GM18520 (cell line): ENCODE measurements around the gene KCTD2.

Experiments
- ATAC-seq: cut with Tn5 transposase; IDR thresholded peaks from one replicate; pipeline ENCODE4 v1.9.1; 2021; ENCODE audit not compliant: unreplicated experiment

Gene KCTD2

GRCh38 chr17:75075597-75076336 is 28.7 kb downstream of the KCTD2 start:
- ATAC-seq = no peak

DNA sequence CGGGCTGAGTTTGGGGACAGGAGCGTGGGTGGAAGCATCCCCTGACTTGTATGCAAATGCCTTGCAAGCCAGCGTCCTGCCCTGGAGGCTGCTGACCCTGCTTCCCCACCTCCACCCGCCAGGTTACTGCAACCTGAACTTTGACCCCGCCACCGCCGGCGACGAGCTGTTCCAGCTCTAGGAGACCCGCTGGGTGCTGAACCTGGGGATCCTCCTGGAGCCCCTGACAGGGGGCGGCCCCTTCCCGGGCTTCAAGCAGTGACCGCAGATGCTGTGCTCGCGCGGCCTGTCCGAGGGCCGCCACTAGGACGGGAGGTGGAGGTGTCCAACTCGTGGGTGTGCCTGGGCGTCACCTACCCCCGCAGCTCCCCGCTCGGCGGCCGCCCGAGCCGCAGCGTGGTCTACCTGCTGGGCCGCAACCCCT is 30.1 kb downstream of the KCTD2 start:
- no peak for ATAC-seq

DNA sequence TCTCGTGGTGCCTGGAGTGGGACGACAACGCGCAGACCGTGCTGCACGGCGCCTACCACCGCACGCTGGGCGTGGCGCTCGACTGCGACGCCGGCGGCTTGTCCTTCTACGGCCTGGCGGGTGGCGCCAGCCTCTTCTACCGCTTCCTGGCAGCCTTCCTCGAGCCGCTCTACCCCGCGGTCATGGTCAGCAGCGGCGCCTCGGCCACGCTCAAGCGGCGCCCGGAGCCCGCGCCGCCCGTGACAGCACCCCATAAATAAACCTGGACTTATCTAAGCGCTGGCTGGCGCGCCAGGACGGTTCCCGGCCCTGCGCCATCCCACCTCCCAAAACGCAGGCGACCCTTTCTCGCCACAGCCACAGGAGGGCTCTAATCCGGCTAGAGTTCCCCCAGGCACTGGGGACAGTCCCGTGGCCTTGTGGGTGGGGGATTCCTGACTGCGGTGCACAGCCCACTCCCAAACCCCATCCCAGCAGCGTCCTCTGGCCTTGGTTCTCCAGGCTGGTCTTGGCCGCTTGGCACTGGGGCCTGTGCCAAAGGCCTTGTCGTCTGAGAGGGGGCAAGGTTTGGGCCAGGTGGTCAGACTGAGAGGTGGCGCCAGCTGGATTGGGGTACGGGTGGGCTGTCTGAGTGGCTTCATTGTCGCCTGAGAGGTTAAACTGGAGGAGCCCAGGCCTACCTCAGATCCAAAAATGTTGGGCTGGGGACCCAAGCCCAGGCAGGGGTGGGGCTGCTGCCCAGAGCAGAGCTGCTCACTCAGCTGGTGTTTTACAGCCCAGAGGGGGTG is 30.7 kb downstream of the KCTD2 start:
- peak; percentile 47 for ATAC-seq

- ATAC-seq = peak; percentile 14
Measured at GRCh38 chr17:75078284-75079022, 31.4 kb downstream of the KCTD2 start.

DNA sequence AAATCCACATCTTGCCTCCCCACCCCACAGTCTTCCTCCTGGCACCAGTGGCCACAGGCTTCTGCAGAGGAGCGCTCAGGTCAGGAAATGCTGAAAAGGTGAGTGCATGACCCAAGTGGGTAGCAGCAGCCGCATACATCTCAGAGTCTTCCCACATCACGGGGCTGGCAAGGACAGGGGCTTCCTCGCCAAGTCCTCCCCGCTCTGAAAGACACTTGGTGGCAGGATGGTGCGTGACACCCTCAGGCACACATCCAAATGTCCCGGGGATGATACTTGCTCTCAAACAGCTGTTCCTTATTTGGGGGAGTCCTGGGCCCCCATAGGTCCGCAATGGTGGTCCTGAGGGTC is 32.0 kb downstream of the KCTD2 start:
- ATAC-seq = no peak

GRCh38 chr17:75081611-75082540 is 34.9 kb downstream of the KCTD2 start:
- no peak for ATAC-seq

DNA sequence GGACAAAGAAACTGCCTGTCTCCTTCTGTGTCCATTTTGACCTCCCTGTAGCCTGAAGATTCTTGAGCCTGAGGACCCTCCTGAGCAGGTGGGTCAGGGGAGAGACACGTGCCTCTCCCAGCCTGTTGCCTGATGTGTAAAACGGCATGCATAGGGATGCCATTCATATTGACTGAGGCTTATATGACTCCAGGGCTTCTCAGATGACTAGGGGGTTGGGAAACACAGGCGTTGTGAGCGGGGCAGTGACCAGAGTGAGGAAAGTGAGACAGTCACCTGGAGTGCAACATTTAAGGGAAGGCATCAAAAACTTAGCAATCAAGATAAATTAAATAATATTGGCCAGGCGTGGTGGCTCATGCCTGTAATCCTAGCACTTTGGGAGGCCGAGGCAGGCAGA is 35.7 kb downstream of the KCTD2 start:
- ATAC-seq = no peak

GRCh38 chr17:75084039-75084660 is 37.1 kb downstream of the KCTD2 start:
- ATAC-seq = no peak

DNA sequence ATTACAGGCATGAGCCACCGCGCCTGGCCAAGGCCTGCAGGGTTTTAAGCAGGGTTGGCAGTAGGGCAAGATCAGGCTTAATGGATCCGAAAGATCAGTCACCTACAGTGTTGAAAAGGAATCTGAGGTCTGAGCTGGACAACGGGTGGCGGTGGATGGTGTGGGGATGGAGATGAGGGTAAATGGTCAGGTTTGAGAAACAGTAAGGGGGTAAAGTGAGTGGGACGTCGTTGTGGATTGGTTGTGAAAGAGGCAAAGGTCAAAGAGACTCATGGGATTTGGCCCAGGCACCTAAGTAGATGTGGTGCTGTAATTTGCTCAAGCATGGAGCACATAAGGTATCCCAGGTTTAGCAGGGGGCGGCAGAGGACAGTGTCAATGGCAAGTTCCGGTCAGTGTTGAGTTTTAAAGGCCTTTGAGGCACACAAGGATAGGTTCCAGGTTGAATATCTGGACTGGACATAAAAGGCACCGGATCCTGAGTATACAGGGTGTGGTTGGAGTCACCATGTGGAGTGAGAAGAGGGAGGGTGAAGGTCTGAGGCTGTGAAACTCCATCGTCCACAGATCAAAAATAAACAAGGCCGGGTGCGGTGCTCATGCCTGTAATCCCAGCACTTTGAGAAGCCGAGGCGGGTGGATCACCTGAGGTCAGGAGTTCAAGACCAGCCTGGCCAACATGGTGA is 39.6 kb downstream of the KCTD2 start:
- no peak for ATAC-seq

GRCh38 chr17:75087182-75087557 is 40.1 kb downstream of the KCTD2 start:
- no peak for ATAC-seq

- no peak for ATAC-seq
Measured at GRCh38 chr17:75087558-75088453, 40.8 kb downstream of the KCTD2 start, which contains the start of gene SLC16A5. Gene SLC16A5, plus strand, starts transcription at chr17:75087954. Its CDS starts 5,683 bp downstream, at chr17:75093637.

DNA sequence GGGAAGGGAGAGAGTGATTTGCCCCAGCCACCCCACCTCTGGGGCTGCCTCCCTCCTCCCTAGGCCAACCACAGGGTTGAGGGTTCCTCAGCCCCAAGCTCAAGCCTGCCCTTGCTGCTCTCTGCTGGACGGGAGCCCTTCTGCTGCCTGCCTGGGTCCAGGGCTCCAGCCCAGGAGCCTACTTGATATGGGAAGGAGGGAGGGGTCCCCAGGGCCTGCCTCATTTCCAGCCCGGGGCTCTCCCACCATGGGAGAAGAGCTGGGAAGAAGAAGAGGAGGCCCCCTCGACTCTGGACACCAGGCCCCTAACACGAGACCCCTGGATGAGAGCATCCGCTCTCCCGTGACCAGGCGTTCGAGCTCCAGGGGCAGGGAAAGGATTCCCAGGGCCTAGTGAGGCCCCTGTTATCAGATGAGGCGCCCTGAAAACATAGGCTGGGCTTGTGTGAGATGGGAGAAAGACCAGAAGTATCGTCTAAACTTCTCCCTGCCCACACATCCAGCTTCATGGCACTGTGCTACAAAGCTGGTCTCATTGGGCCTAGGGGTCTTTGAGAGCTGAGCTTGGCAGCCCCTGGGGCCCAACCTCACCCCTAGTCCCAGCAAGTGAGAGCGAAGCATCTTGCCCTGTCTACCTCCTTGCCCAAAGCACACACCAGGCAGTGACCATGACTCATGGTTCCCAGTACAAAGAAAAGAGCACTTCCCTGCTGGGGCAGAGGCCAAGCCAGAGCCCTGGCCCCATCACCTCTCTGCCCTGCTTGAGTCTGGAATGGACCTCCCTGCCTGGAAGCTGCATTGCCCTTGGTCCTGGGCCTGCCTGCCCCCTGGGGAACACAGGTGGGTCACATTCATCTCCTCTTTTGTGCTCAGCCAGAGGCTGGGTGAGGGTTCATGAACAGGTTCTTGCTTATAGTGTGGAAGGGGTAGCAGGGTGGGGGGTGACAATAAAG is 41.7 kb downstream of the KCTD2 start:
- no peak for ATAC-seq

- no peak for ATAC-seq
Measured at GRCh38 chr17:75090871-75091854, 44.1 kb downstream of the KCTD2 start.

- no peak for ATAC-seq
Measured at GRCh38 chr17:75091855-75092327, 44.9 kb downstream of the KCTD2 start.

DNA sequence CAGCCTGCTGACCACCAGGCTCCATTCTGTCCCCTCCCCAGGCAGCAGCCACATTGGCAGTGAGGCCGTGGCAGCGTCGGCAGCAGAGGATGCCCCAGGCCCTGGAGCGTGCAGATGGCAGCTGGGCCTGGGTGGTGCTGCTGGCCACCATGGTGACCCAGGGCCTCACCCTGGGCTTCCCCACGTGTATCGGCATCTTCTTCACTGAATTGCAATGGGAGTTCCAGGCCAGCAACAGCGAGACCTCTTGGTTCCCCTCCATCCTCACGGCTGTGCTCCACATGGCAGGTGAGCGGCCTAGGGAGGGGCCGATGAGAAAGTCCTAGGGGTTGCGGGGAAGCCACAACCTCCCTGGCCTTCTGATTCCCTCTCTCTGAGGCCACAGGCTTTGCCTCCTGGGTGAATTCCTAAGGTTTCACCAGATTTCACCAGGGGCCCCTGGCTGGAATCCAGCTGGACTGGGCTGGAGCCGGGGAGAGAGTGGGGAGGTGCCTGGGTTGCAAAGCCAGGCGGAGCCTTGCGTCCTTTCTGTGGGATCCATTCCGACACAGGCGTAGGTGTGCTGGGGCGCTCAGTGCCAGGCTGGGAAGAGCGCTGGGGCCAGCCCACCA is 46.6 kb downstream of the KCTD2 start:
- ATAC-seq = no peak
